ENCODE measurements around the gene NTNG1.

Gene NTNG1

GRCh38 chr1:107479865-107480350 lies 339.1 kb downstream of the NTNG1 start:
- DNase-seq (ENCODE audit: low read depth) = no peak
- H3K4me3 ChIP-seq (ENCODE audit: low read length) = no peak overlapping the region
- no peak for TF ChIP-seq CTCF (conservative IDR thresholded peaks at IDR 0.05; ENCODE audit: low read depth, low read length)

GRCh38 chr1:107480548-107481415 lies 339.9 kb downstream of the NTNG1 start:
- no peak for DNase-seq (ENCODE audit: low read depth)
- H3K4me3 ChIP-seq (ENCODE audit: low read length) = peak overlapping the region; percentile 12
- peak; percentile 20 for TF ChIP-seq CTCF (conservative IDR thresholded peaks at IDR 0.05; ENCODE audit: low read depth, low read length)

GRCh38 chr1:107481756-107482384 lies 341.0 kb downstream of the NTNG1 start:
- DNase-seq (ENCODE audit: low read depth) = no peak
- TF ChIP-seq CTCF (conservative IDR thresholded peaks at IDR 0.05; ENCODE audit: low read depth, low read length) = no peak
- H3K4me3 ChIP-seq (ENCODE audit: low read length) = no peak overlapping the region

GRCh38 chr1:107483949-107484348 lies 343.1 kb downstream of the NTNG1 start:
- DNase-seq (ENCODE audit: low read depth) = no peak
- H3K4me3 ChIP-seq (ENCODE audit: low read length) = no peak overlapping the region
- no peak for TF ChIP-seq CTCF (conservative IDR thresholded peaks at IDR 0.05; ENCODE audit: low read depth, low read length)

- DNase-seq (ENCODE audit: low read depth) = no peak
- TF ChIP-seq CTCF (conservative IDR thresholded peaks at IDR 0.05; ENCODE audit: low read depth, low read length) = no peak
Measured at GRCh38 chr1:107486349-107486748, 345.5 kb downstream of the NTNG1 start.

GRCh38 chr1:107487506-107487905 lies 346.7 kb downstream of the NTNG1 start:
- DNase-seq (ENCODE audit: low read depth) = no peak
- no peak for TF ChIP-seq CTCF (conservative IDR thresholded peaks at IDR 0.05; ENCODE audit: low read depth, low read length)
- H3K4me3 ChIP-seq (ENCODE audit: low read length) = no peak overlapping the region

More at GRCh38 chr1:107486349-107486748, 345.5 kb downstream of the NTNG1 start:
- H3K4me3 ChIP-seq (ENCODE audit: low read length) = no peak overlapping the region

Data from retinal pigment epithelial cell (primary cell).